NCI-H128 (cell line): ENCODE data around the gene DNLZ.
"Not testable (repeated sequence)": the region's sequence is repeated elsewhere in the genome, so short reads cannot be mapped to it uniquely, and the experiment has no call there.

Source experiments
- DNase-seq: peaks from one replicate; lab custom pipeline; 2025; ENCODE audit not compliant: unreplicated experiment; lab: John Stamatoyannopoulos, UW

The DNLZ gene

DNA sequence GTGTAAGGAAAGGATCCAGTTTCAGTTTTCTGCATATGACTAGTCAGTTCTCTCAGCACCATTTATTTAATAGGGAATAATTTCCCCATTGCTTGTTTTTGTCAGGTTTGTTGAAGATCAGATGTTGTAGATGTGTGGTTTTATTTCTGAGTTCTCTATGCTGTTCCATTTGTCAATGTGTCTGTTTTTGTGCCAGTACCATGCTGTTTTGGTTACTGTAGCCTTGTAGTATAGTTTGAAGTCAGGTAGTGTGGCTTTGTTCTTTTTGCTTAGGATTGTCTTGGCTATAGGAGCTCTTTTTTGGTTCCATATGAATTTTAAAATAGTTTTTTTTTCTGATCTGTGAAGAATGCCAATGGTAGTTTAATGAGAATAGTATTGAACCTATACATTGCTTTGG lies 42.6 kb downstream of the DNLZ start:
- not testable (repeated sequence) for DNase-seq

DNA sequence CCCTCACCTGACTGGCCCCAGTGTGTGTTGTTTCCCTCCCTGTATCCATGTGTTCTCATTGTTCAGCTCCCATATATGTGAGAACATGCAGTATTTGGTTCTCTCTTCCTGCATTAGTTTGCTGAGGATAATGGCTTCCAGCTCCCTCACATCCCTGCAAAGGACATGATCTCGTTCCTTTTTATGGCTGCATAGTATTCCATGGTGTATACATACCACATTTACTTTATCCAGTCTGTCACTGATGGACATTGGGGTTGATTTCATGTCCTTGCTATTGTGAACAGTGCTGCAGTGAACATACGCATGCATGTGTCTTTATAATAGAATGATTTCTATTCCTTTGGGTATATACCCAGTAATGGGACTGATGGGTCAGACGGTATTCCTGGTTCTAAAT lies 43.6 kb downstream of the DNLZ start:
- not testable (repeated sequence) for DNase-seq

DNA sequence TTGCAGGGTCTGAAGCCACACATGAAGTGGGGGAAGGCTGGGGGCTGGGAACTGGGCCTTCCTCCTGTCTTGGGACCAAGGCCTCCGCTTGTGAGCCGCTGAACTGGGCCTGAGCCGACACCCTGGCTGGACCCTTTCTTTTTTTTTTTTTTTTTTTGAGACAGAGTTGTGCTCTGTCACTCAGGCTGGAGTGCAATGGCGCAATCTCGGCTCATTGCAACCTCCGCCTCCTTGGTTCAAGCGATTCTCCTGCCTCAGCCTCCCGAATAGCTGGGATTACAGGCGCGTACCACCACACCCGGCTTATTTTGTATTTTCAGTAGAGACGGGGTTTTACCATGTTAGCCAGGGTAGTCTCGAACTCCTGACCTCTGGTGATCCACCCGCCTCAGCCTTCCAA lies 44.3 kb downstream of the DNLZ start:
- not testable (repeated sequence) for DNase-seq

DNA sequence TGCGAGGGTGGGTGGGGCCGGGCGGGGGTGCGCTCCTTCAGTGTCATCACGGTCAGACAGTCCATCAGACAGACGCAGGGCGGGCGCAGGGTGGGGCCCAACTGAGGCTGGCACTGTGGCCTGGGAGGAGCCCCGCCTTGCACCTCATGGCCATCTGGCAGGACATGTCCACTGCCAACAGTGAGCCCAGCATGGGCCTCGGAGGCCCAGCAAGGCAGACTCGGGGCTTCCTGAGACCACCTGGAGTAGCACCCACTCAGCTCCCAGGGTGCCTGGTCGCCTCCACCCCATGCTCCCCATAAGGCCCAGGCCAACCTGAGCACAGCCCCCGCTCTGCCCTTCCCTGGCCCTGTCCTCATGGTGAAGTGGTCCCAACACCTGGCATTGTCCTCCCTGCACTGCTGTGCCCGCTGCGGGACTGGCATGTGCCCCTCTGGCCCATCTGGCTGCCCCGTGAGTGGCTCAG lies 44.7 kb downstream of the DNLZ start:
- DNase-seq = no peak

DNA sequence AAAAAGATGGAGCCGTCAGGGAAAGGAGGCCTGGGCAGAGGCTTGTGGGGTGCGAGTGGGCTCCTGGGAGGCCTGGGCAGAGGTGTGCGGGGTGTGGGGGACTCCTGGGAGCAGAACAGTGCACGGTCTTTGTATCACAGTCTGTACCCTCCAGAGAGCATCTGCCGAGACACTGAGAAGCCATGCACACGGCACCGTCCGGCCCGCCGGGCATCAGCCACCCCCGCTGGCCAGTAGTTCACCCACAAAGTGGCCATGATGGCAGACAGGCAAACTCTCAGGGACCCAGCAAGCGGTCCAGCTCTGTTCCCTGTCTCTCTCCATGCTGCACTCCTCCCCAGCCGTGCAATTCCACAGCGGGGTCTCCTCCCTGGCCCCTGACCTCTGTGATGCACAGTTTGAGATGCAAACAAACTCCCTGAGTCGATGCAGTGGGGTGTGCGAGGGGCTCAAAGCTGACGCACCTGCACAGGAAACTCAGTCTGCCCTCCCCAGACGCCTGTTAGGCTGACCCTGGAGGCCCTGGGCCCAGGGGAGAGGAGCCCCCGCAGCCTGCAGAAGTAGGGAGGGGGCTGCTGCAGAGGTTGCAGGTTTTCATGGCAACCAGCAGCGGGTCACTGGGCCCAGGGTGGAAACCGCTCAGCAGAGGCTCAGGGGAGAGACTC lies 45.3 kb downstream of the DNLZ start:
- no peak for DNase-seq

DNA sequence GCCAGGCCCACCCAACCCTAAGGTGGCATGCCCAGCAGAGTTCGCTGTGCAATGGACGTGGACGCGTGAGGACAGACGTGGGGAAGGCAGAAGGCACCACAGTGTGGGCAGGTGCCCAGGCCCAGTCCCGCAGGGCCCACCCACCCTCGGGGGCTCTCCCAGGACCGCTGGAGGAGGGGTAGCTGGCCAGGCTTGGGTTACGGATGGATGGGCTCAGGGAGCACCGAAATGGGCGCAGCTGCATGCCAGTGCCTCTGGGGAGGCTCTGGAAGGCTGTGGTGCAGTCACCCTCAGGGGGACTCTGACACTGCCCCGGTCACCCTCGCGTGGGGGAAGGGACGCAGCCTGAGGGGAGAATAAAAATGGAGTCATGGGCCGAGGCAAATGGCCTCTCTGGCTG lies 45.8 kb downstream of the DNLZ start:
- no peak for DNase-seq

DNA sequence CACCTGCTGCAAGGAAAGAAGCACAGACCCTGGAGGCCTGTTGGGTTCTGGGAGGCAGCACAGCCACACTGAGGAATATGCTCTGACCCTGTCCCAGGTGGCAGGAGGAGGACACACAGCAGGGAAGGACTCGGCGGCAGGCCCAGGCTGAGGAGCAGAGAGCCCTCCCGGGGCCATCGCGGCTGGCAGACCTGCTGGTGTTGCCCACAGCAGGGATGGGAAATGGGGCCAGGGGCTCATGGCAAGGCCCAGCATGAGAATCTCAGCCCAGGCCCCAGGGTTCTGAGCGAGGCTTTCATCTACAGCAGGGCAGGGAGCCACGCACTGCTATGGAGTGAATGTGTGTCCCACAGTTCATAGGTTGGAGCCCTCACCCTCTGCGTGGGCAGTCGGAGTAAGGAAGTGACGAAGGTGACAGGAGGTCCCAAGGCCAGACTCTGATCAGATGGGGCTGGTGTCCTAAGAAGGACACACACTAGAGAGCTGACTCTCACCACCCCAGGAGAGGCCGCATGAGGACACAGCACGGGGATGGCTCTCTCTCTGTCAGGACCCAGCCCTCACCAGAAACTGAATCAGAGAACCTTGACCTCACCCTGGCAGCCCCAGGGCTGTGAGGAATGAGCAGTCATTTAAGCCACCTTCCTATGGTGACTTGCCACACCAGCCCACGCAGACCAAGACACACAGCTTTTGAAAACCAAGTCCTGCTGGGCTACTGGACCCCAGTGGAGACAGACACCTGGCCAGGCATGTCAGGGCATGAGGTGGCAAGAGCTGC lies 46.5 kb downstream of the DNLZ start:
- no peak for DNase-seq

DNA sequence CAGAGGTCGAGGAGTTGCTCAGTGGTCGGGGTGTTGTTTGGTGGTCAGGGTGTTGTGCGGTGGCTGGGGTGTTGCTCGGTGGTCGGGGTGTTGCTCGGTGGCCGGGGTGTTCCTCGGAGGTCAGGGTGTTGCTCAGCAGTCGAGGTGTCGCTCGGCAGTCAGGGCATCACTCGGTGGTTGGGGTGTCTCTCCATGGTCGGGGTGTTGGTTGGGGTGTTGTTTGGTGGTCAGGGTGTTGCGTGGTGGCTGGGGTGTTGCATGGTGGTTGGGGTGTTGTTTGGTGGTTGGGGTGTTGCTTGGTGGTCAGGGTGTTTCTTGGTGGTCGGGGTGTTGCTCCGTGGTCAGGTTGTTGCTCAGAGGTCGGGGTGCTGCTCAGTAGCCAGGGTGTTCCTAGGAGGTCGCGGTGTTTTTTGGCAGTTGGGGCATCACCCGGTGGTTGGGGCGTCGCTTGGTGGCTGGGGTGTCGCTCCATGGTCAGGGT lies 47.2 kb downstream of the DNLZ start:
- DNase-seq = no peak

DNA sequence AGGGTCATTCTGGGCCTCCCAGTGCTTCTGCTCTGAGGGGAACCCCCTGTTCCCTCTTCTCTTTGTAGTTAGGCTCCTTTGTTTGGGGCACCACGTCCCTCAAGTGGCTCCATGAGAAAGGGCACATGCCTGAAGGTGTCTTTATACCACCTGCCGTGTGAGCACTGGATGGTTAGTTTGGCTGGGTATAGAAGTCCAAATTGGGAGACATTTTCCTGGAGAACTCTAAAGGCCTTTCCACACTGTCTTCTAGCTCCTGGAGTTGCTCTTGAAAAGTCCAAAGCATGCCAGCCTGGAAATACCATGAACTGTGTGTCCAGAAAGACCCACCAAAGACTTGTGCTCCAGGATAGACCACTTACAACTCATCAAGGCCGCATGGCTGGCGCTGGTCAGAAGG lies 48.6 kb downstream of the DNLZ start:
- no peak for DNase-seq

DNA sequence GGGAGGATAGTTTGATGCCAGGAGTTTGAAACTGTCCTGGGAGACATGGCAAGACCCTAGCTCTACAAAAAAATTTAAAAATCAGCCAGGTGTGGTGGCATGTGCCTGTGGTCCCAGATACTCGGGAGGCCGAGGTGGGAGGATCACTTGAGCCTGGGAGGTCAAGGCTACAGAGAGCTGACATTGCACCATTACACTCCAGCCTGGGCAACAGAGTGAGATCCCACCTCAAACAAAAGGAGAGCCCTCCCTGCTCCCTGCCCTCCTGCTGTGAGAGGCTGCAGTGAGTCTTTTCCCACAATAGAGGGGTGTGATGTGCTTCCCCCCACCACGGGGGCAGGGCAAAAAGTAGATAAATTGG lies 49.5 kb downstream of the DNLZ start:
- DNase-seq = no peak

DNA sequence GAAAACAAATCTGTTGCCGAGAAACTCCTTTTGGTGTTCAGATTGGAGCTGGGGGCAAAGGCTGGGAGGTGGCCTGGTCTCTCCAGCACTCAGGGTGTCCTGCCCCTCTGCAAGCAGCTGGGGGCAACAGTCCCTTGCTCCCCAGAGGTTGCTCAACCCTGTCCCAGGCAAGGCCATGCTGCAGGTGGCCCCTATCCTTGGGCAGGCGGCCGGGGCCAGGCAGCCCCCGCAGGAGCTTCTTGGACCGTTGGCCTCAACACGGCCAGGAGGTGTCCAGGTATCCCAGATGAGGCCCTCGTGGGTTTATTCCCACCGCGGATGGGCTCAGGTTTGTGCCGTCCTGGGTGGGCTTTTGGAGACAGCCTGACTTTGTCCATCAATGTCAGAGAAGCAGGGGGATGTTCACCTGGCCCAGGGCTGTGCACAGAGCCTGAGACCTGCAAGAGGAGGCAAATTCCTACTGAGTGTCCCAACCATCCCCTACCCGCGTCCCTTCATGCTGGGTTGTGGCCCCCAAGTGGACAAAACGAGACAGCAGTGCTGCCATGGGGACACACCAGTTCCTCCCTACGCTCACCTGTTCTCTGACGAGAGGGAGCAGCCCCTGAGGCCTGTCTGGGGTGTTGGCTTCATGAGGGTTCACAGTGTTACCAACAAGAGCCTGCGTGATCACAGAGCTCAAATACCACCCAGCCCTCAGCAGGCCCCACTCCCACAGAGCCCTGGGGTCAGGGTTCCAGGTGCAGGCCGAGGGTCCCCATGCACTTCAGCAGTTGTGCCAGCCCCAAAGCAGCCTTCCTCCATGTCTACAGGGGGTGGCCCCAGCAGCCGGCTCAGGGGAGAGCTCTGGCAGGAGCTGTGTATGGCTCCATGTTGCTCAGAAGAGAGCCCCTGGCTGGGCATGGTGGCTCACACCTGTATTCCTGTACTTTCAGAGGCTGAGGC lies 50.2 kb downstream of the DNLZ start:
- DNase-seq = no peak

DNA sequence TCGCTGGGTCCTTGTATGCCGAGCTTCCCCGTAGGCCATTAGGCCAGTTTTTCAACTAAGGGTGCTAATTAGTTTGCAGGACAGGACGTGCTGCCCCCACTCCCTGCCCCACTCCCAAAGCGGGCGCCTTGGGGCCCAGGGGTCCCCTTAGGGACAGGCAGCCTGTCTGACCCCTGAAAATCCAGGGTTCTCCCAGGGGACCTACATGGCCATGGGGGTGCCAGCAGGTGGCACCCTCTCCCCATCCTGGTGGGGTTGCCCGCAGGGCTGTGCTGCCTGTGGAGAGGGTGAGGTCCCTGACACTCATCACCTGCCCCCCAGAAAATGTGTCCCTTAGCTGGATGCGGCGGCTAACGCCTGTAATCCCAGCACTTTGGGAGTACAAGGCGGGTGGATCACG lies 51.1 kb downstream of the DNLZ start:
- no peak for DNase-seq

DNA sequence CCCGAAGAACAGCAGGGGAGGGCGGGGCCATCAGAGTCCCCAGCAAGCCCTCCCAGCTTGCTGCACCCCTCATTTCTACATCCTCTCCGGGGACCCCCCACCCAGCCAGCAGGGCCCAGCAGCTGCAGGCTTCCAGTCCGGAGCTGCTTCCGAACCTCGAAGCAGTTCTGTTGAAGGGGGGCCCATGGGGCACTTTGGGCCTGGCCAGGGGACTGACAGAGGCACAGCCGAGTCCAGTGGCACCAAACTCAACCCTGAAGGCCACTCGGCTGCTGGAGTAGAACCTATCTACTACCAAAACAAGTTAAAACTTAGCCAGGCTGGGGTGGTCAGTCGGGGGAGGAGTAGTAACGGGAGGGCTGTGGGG lies 51.6 kb downstream of the DNLZ start:
- no peak for DNase-seq

DNA sequence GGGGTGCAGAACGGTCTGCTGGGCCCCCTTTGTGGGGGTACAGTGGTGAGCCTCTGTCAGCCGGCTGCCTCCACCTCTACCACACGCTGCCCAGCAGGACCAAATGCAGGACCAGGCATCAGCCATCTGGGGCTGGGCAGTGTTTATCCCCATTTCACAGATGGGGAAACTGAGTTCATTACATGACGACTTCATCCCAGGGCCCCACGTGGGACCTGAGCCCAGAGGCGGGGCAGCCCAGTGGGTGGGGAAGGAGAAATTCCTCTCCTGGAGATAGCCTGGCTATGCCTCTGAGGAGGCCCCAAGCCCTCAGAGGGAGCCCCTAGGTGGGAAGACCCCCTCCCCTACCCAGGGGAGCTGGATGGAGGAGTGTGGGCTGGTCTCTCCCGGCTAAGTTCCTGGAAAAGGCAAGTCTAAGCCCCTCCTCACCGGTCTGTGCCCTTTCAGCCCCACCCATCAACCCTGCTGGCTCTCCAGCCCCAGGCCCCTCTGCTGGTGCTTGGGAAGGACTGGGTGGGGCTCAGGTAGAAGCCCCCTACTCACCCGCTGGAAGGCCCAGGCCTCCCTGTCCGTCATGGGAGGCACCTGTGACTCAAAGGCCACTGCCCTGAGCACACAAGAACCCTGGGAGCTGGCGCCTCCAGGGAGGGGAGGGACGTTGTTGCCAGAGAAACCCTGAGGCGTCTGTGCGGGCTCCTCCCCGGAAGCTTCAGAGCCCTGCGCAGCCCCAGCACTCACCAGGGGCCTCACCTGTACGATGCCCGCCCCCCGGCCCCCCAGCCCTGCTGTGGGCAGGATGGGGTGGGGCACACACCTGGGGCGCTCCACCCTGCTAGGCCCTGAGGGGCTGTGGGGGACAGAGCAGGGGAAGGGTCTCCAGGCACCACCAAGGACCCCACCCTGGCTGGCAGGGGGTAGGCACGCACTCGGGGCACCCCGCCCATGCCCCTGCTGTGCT lies 52.2 kb downstream of the DNLZ start:
- DNase-seq = no peak

DNA sequence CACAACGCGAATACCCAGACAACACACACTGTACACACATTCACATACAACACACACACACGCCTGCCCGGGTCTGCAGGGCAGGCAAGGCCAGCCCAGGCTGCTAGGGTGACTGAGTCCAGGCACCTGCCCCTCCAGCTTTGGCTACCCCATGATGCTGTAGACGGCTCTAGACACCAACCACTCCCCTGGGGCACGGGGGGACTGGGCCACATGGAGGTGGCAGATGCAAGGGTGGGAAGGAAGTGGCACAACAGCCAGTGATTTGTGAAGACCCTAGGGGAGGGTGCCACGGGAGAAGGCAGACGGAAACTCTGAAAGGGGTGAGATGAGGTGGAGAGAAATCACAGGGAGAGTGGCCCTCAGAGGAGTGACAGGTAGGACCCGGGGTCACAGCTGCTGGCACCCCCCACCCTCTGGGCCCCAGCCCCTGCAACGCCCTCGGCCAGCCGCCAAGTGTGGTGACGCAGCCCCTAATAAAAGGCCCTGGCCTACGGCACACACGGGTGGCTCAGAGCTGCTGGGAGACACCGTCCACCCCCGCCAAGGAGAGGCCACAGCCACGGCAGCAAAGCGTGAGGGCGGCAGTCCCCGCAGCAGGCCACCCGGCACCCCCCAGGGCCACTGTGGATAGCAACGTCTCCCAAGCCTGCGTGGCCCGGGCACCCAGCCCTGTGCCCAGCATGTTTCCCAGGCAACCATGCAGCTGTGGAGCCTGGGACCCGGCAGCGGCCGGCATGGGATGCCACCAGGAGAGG lies 53.1 kb downstream of the DNLZ start:
- no peak for DNase-seq

DNA sequence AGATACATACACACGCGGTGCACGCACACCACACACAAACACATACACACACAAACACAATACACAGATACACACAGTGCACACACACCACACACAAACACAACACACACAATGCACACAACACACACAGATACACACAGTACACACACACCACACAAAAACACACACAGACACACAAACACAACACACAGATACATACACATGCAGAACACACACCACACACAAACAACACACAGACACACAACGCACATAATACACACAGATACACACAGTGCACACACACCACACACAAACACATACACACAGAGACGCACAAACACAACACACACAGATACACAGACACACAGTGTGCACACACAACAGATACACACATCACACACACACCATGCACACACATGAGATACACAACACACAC lies 53.7 kb downstream of the DNLZ start:
- no peak for DNase-seq
